OCI-LY1 (cell line): ENCODE results near the gene MICAL2.

Source experiments
- H2AFZ ChIP-seq: fragments of 200-600 bp; sonication (generic), shearing (Covaris generic); 2 replicates; pipeline ENCODE4 v1.6.0; 2014; ENCODE audit warnings: antibody characterized with exemption, mild to moderate bottlenecking, low read length
- H3F3A ChIP-seq: fragments of 200-600 bp; sonication (generic), shearing (Covaris generic); 2 replicates; pipeline ENCODE4 v1.6.0; 2014; ENCODE audit warnings: mild to moderate bottlenecking, antibody characterized with exemption, low read length, moderate library complexity; ENCODE audit not compliant: insufficient read depth
- H3K27ac ChIP-seq: fragments of 200-600 bp; sonication (generic); 2 replicates; pipeline ENCODE4 v1.5.1; 2014; ENCODE audit warnings: low read length, mixed run types, mild to moderate bottlenecking, low read depth; ENCODE audit not compliant: poor library complexity, severe bottlenecking
- H3K27me3 ChIP-seq: fragments of 200-600 bp; sonication (generic); 2 replicates; pipeline ENCODE4 v1.6.0; 2014; ENCODE audit warnings: antibody characterized with exemption, mild to moderate bottlenecking, low read length, moderate library complexity; ENCODE audit not compliant: insufficient read depth
- H3K36me3 ChIP-seq: fragments of 200-600 bp; sonication (generic); 2 replicates; pipeline ENCODE4 v1.6.1; 2014; ENCODE audit warnings: mild to moderate bottlenecking, antibody characterized with exemption, low read length, moderate library complexity, mixed read lengths; ENCODE audit not compliant: insufficient read depth
- H3K4me1 ChIP-seq: fragments of 200-600 bp; sonication (generic); 2 replicates; pipeline ENCODE4 v1.5.1; 2014; ENCODE audit warnings: mild to moderate bottlenecking, low read length, moderate library complexity; ENCODE audit not compliant: insufficient read depth, severe bottlenecking
- H3K4me2 ChIP-seq: fragments of 200-600 bp; sonication (generic), shearing (Covaris generic); 2 replicates; pipeline ENCODE4 v1.6.1; 2014; ENCODE audit warnings: low read length
- H3K4me3 ChIP-seq: fragments of 200-600 bp; sonication (generic); 2 replicates; pipeline ENCODE4 v1.5.1; 2014; ENCODE audit warnings: low read length, low read depth, mild to moderate bottlenecking, mixed read lengths; ENCODE audit not compliant: poor library complexity, severe bottlenecking
- H3K79me2 ChIP-seq: fragments of 200-600 bp; shearing (Covaris generic); 2 replicates; pipeline ENCODE4 v1.6.1; 2016; ENCODE audit warnings: mixed run types, low read length, mixed read lengths; ENCODE audit not compliant: insufficient read depth
- H3K9ac ChIP-seq: fragments of 200-600 bp; sonication (generic), shearing (Covaris generic); 2 replicates; pipeline ENCODE4 v1.6.1; 2014; ENCODE audit warnings: mild to moderate bottlenecking, low read length, mixed read lengths
- H3K9me2 ChIP-seq: fragments of 200-600 bp; sonication (generic), shearing (Covaris generic); 2 replicates; pipeline ENCODE4 v1.6.1; 2014; ENCODE audit warnings: low read depth, mild to moderate bottlenecking, low read length, mixed read lengths
- H3K9me3 ChIP-seq: fragments of 200-600 bp; shearing (Covaris generic); 2 replicates; pipeline ENCODE4 v1.6.1; 2014; ENCODE audit warnings: low read length, mixed read lengths
- H4K20me1 ChIP-seq: fragments of 200-600 bp; sonication (generic), shearing (Covaris generic); 2 replicates; pipeline ENCODE4 v1.6.0; 2016; ENCODE audit warnings: mild to moderate bottlenecking, low read length; ENCODE audit not compliant: insufficient read depth
- EZH2 ChIP-seq: fragments of 200-600 bp; sonication (generic), shearing (Covaris generic); IDR thresholded peaks from 2 replicates; pipeline ENCODE4 v1.8.0; 2017; ENCODE audit warnings: borderline replicate concordance, mixed run types, mild to moderate bottlenecking, antibody characterized with exemption, low read length, moderate library complexity, mixed read lengths
- TF ChIP-seq, protein P1 (sequence below): fragments of 200-600 bp; sonication (generic), shearing (Covaris generic); IDR thresholded peaks from 2 replicates; pipeline ENCODE4 v1.5.1; 2017; ENCODE audit warnings: mild to moderate bottlenecking, antibody characterized with exemption, low read length, moderate library complexity, mixed read lengths

MICAL2 gene

DNA sequence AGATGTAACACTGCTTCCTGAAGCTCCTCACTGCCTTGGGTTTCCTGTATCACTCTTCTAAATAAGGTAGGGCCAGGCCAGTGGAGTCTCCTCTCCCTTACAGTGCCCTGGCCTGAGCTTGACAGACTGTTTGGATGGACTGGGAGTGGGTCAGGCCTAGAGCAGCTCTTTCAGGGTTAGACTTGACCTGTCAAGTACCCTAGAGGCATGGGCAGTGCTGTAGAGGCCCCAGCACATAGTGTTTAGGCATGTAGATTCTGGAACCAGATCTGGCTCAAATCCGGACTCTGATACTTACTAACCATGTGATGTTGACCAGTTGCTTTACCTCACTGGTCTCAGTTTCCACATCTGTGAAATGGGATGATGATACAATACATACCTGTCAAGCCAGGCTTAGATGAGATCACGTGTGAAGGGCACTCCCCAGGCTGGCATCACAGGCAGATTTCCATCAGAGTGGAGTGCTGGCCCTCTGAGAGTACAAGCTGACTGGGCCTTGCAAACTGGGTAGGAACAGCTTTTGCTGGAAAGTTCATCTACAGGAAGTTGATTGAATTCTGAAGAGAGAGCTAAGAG, 1.4 kb upstream of the MICAL2 start:
- H3F3A ChIP-seq: no peaks in the 10 kb centered on the region
- H3K27ac ChIP-seq: no peak overlapping the region
- no peaks in the 10 kb centered on the region for H3K27me3 ChIP-seq
- no peak for TF ChIP-seq EZH2
- TF ChIP-seq, protein P1, sequence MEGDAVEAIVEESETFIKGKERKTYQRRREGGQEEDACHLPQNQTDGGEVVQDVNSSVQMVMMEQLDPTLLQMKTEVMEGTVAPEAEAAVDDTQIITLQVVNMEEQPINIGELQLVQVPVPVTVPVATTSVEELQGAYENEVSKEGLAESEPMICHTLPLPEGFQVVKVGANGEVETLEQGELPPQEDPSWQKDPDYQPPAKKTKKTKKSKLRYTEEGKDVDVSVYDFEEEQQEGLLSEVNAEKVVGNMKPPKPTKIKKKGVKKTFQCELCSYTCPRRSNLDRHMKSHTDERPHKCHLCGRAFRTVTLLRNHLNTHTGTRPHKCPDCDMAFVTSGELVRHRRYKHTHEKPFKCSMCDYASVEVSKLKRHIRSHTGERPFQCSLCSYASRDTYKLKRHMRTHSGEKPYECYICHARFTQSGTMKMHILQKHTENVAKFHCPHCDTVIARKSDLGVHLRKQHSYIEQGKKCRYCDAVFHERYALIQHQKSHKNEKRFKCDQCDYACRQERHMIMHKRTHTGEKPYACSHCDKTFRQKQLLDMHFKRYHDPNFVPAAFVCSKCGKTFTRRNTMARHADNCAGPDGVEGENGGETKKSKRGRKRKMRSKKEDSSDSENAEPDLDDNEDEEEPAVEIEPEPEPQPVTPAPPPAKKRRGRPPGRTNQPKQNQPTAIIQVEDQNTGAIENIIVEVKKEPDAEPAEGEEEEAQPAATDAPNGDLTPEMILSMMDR: no peak
- no peaks in the 10 kb centered on the region for H3K36me3 ChIP-seq
- no peak overlapping the region for H3K4me3 ChIP-seq
- H3K9me2 ChIP-seq: no peaks in the 10 kb centered on the region
- no peak overlapping the region for H3K4me2 ChIP-seq
- no peak overlapping the region for H2AFZ ChIP-seq
- H3K79me2 ChIP-seq: no peaks in the 10 kb centered on the region
- H3K9me3 ChIP-seq: no peaks in the 10 kb centered on the region
- no peaks in the 10 kb centered on the region for H4K20me1 ChIP-seq
- H3K9ac ChIP-seq: no peak overlapping the region
- no peaks in the 10 kb centered on the region for H3K4me1 ChIP-seq

DNA sequence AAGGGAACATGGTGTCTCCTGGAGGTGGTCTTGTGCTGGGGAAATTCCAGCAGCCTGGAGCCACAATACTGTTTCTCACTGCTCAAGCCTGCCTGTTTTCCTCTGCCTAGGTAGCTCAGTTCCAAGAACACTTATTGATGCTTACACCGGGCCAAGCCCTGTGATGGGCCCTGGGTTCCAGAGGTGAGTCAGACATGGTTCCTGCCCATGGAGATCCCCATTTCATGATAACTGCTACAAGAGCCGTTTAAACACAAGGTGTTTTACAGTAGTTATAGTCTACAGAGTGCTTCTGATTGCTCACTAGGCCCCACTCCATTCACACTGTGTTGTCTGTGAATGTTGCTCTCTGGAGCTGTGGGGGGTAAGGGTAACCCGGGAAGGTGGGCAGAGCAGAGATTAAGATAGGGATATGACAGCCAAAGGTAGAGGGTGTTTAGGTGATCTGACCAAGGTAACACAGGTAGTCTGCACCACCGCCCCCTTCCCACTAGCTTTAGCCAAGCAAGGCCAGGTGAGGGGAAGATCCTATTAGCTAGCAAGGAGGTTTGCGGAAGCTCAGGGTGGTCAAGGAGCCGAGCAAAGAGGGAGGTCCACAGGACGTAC, 696 bp upstream of the MICAL2 start:
- Histone ChIP-seq H2AFZ (no peak overlapping the region), H3K36me3 (no peaks in the 10 kb centered on the region), H3K9me2 (no peaks in the 10 kb centered on the region), H3K4me1 (no peaks in the 10 kb centered on the region), H3K27ac (no peak overlapping the region), H3K9ac (no peak overlapping the region), H4K20me1 (no peaks in the 10 kb centered on the region), H3K27me3 (no peaks in the 10 kb centered on the region), H3K9me3 (no peaks in the 10 kb centered on the region), H3F3A (no peaks in the 10 kb centered on the region), H3K79me2 (no peaks in the 10 kb centered on the region), H3K4me3 (no peak overlapping the region), H3K4me2 (no peak overlapping the region)
- TF ChIP-seq, protein P1: no peak
- TF ChIP-seq EZH2: no peak

DNA sequence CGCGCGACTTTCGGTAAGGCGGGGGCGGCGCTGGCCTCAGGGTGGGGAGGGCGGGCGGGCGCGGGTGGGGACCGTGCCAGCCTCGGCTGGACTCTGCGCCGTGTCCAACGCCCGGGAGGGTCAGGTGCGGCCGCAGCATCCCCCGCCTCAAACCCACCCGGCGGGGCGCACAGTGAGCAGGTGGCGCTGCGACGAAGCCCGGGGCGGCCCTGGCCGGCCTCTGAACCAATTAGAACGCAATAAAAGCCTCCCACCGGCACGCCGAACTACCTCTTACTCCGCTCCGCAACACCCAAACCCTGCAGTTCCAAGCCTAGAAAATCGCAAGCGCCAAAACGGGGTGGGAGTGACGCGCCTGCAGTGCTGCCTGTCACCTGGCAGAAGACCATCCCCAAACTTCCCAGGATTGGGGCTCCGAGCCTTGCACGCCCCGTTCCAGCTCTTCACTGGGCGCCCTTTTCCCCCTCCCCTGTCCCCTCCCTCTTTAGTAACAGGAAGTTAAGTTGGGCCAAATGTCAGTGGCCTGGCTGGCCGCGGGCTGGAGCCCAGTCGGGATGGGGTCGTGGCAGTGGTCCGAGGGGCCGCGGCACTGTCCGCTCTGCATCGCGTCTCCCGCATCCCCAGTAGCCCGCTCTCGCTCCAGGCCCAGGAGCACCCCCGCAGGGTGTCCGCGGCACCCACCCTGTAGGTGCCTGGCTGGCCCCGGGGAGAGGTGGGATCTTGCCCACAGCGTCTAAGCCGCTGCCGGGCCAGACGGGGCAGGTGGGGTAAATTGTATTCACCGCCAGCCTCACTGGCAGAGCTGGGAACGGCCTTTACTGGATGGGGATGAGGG, 541 bp downstream of the MICAL2 start:
- Histone ChIP-seq H2AFZ (no peak overlapping the region), H3K9me2 (no peaks in the 10 kb centered on the region), H3K79me2 (no peaks in the 10 kb centered on the region), H3K27me3 (no peaks in the 10 kb centered on the region), H3K36me3 (no peaks in the 10 kb centered on the region), H3K4me1 (no peaks in the 10 kb centered on the region), H3K4me2 (no peak overlapping the region), H3F3A (no peaks in the 10 kb centered on the region), H3K9me3 (no peaks in the 10 kb centered on the region), H3K9ac (no peak overlapping the region), H3K4me3 (no peak overlapping the region), H3K27ac (no peak overlapping the region), H4K20me1 (no peaks in the 10 kb centered on the region)
- TF ChIP-seq, protein P1: no peak
- TF ChIP-seq EZH2: no peak
